ENCODE data around the gene ALS2. TPM values are rescaled to one million over a fixed set of nuclear protein-coding genes. Genes with fewer than 3 reads are reported as not detected.

Gene ALS2
- total RNA-seq, 1 donor from 2014 or later = 37.0 TPM

DNA sequence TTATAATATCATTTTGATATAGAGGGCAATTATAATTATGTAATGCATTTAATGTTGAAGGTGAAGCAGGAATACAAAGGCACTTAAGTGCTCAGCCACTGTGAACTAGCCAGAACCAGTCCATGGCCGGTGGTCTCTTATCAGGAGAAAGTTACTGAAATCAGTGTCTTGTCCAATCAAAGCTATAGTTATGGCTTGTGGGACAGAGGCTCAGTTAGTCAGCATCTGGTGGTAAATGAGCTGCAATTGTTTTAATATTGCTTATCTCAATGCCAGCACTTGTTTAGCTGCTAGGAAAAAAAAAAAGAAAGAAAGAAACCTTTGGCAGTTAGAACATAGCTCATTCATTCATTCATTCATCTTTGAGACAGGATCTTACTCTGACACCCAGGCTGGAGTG lies 3.8 kb upstream of the ALS2 start:
- Mint-ChIP-seq H3K4me1 (peaks cover 20% of the 10 kb centered on the region), H3K9me3 (no peaks in the 10 kb centered on the region), H3K27me3 (ENCODE audit: low read depth) (peaks cover 22% of the 10 kb centered on the region), H3K27ac (ENCODE audit: unreplicated experiment) (no peak overlapping the region), H3K4me3 (no peak overlapping the region), H3K36me3 (ENCODE audit: low read depth) (no peaks in the 10 kb centered on the region)
- TF ChIP-seq, protein P1, sequence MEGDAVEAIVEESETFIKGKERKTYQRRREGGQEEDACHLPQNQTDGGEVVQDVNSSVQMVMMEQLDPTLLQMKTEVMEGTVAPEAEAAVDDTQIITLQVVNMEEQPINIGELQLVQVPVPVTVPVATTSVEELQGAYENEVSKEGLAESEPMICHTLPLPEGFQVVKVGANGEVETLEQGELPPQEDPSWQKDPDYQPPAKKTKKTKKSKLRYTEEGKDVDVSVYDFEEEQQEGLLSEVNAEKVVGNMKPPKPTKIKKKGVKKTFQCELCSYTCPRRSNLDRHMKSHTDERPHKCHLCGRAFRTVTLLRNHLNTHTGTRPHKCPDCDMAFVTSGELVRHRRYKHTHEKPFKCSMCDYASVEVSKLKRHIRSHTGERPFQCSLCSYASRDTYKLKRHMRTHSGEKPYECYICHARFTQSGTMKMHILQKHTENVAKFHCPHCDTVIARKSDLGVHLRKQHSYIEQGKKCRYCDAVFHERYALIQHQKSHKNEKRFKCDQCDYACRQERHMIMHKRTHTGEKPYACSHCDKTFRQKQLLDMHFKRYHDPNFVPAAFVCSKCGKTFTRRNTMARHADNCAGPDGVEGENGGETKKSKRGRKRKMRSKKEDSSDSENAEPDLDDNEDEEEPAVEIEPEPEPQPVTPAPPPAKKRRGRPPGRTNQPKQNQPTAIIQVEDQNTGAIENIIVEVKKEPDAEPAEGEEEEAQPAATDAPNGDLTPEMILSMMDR (conservative IDR thresholded peaks at IDR 0.05) = no peak
- DNase-seq (ENCODE audit: low read depth, low spot score) = no peak

DNA sequence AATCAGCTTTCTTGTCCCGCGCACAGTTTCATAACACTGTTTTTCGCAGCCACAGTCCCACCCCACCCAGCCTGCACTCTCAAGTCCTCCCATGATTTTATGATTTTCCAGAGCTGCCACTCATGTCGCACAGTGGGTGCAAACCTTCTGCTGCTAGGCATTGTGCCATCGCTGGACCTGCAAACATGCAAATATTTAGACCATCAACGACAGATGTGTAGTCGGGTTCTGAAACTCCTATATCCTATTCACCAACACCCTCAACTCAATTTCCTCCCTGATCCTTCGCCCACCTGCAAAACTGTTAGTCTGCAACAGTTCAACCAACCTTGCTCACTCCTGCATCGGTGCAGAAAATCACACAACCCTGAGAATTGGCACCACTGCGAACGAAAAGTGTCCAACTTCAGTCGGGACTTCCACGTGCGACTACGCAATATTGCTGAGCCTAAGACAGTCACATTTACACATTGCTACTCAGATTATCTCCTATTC lies 871 bp upstream of the ALS2 start:
- Mint-ChIP-seq H3K27ac (ENCODE audit: unreplicated experiment) (peak overlapping the region; percentile 85), H3K4me1 (peaks cover 28% of the 10 kb centered on the region)
- no peak for DNase-seq (ENCODE audit: low read depth, low spot score)

DNA sequence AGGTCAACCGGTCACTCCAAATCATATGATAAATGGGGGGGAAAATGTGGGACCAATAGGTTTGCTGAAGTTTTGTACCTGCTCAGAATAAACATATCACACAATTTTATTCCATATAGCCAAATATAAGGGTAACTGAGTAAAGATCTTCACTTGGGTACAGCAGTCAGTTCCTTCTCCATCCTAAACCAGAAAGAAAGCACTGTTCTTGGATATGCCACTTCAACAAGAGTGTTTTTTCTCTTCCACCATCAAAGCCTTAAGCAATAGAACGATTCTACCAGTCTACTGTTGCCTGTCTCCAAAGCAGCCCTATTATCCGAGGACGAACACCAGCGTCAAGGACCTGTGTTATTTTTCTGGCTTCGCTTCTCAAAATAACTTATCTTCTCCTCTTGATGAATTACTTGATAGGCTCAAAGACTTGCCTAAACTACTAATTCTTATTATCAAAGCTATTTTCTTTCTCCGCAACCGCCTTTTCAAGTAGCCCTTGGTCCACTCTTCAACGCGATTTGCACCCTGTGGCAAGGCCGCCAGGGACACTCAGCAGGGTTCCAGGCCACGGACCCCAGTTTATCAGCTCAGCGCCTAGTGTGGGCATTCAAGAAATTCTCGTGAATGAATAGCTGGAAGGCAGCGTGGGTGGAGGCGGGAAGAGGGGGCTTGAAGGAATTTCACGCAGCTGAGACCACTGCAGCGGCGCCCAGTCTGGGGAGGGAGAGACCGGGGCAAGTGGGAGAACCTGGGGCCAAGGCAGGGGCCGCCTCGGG lies 646 bp downstream of the ALS2 start:
- DNase-seq (ENCODE audit: low read depth, low spot score) = no peak
- Mint-ChIP-seq H3K27ac (ENCODE audit: unreplicated experiment) (peak overlapping the region; percentile 68), H3K36me3 (ENCODE audit: low read depth) (no peaks in the 10 kb centered on the region)

More for the DNA sequence above, 871 bp upstream of the ALS2 start:
- TF ChIP-seq, protein P1 (conservative IDR thresholded peaks at IDR 0.05) = no peak
- peaks cover 17% of the 10 kb centered on the region for H3K27me3 Mint-ChIP-seq (ENCODE audit: low read depth)
- H3K9me3 Mint-ChIP-seq = no peaks in the 10 kb centered on the region
- peak overlapping the region; percentile 95 for H3K4me3 Mint-ChIP-seq
- H3K36me3 Mint-ChIP-seq (ENCODE audit: low read depth) = no peaks in the 10 kb centered on the region

DNA sequence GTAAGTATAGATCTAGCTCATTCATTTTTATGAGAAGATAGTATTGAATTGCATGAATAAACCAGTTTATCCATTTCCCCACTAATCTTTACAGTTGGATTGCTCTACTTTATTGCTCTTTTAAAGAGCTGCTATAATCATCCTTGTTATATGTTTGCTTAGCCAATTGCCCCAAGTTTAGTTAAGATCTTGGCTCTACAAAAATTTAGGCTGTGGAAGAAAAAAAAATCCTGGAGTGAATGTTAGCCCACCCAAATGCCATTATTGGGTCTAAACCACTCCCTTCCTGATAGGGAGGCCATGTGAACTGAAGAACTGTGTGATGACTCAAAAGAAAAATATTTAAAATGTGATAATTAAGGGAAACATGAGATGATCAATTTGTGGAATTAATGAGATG lies 2.9 kb downstream of the ALS2 start:
- Mint-ChIP-seq H3K4me1 (peaks cover 28% of the 10 kb centered on the region), H3K27me3 (ENCODE audit: low read depth) (peaks cover 6% of the 10 kb centered on the region), H3K4me3 (no peak overlapping the region), H3K27ac (ENCODE audit: unreplicated experiment) (no peak overlapping the region), H3K9me3 (no peaks in the 10 kb centered on the region), H3K36me3 (ENCODE audit: low read depth) (no peaks in the 10 kb centered on the region)
- no peak for DNase-seq (ENCODE audit: low read depth, low spot score)
- TF ChIP-seq, protein P1 (conservative IDR thresholded peaks at IDR 0.05) = no peak

More for the DNA sequence above, 646 bp downstream of the ALS2 start:
- Mint-ChIP-seq H3K27me3 (ENCODE audit: low read depth) (peaks cover 15% of the 10 kb centered on the region), H3K9me3 (no peaks in the 10 kb centered on the region), H3K4me1 (peaks cover 28% of the 10 kb centered on the region), H3K4me3 (peak overlapping the region; percentile 95)
- TF ChIP-seq, protein P1 (conservative IDR thresholded peaks at IDR 0.05) = peak; percentile 25

DNA sequence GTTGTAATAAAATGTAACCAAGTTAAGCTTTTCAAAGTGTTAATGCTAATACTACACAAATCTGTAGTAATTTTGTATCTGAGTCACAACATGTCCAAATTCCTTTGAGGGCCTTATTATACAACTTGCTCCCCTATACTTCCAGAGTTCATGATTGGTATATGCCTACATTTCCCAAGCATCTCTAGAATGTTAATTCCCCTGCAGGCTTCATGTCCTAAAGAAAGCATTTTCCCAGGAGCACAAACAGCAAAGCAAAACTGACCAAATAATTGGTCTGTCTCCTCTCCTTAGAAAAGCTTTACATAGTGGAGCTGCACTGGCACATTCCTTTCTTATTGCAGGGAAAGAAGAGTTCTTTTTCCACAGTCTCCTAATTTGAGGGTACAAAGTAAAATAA lies 3.7 kb downstream of the ALS2 start:
- Mint-ChIP-seq H3K4me3 (peak overlapping the region; percentile 7), H3K27me3 (ENCODE audit: low read depth) (no peaks in the 10 kb centered on the region), H3K27ac (ENCODE audit: unreplicated experiment) (no peak overlapping the region), H3K4me1 (peaks cover 28% of the 10 kb centered on the region), H3K9me3 (no peaks in the 10 kb centered on the region), H3K36me3 (ENCODE audit: low read depth) (no peaks in the 10 kb centered on the region)
- TF ChIP-seq, protein P1 (conservative IDR thresholded peaks at IDR 0.05) = no peak
- DNase-seq (ENCODE audit: low read depth, low spot score) = no peak

Data from neural crest cell (in vitro differentiated cells).